SJSA1 (cell line): ENCODE measurements around the gene USP36. TPM values are rescaled to one million over a fixed set of nuclear protein-coding genes. Genes with fewer than 3 reads are reported as not detected.

Experiments used
- DNase-seq, 2 experiments: peaks; one replicate each; pipeline ENCODE4 v3.0.0-alpha.2; 2015 to 2020; ENCODE audit warnings: low spot score in 2 of 2, low read depth in 1 of 2
- H3K27ac ChIP-seq: fragments of 250-450 bp; sonication (Bioruptor Pico); 2 replicates; pipeline ENCODE4 v1.5.1; 2020; ENCODE audit warnings: mild to moderate bottlenecking, moderate library complexity
- H3K27me3 ChIP-seq: fragments of 250-450 bp; sonication (Bioruptor Pico); replicated peaks from 2 replicates; pipeline ENCODE4 v1.5.1; 2020; ENCODE audit warnings: mild to moderate bottlenecking, moderate library complexity
- H3K36me3 ChIP-seq: fragments of 250-450 bp; sonication (Bioruptor Pico); 2 replicates; pipeline ENCODE4 v1.5.1; 2020; ENCODE audit warnings: mild to moderate bottlenecking
- H3K4me1 ChIP-seq: fragments of 250-450 bp; sonication (Bioruptor Pico); replicated peaks from 2 replicates; pipeline ENCODE4 v1.6.1; 2021; ENCODE audit warnings: mild to moderate bottlenecking
- H3K4me3 ChIP-seq: fragments of 250-450 bp; sonication (Bioruptor Pico); 2 replicates; pipeline ENCODE4 v1.5.1; 2020; ENCODE audit warnings: mild to moderate bottlenecking
- H3K9me3 ChIP-seq: fragments of 250-450 bp; sonication (Bioruptor Pico); replicated peaks from 2 replicates; pipeline ENCODE4 v1.5.1; 2020; ENCODE audit warnings: mild to moderate bottlenecking
- total RNA-seq: library from RNA; depleted of rRNA; stranded (reverse); fragments of >200 nt; shearing (Covaris generic); gene quantifications from 2 replicates; pipeline ENCODE4 v1.2.3, GENCODE V29; 2014

Gene USP36
- total RNA-seq, 1 experiment from 2014 or later = 22.9 TPM

DNA sequence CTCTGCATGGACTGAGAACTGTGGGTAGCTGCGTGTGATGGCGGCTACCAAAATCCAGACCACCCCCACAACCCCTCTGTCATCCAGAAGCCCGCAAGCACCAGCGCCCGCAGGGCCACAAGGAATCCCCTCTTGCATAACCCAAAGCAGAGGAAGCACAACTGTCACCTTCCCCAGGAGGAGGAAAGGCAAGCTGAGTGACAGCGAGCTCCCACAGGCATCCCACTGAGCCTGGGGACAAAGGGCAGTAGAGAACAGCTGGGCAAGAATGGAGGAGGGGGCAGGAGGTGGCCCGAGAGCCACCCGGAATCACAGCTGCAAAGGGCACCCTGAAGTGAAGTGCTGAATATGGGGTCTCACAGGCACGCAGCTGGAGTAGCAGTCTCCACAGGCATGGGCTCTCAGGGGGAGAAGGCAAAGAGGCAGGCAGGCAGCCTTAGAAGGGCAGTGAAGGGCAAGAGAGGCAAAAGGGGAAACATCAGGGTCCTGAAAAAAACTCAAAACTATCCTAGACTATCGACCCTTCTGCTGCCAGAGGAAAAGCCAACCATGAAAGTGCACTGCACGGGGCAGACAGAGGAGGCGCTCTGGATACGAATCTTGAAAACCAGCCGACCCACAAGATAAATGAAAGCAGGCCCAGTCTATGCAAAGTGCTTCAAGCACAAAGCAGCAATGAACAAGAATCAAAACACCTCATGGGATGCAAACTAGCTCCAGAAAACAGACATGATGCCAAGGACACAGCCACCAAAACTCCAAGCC lies 17.1 kb downstream of the USP36 start:
- no peak for DNase-seq
- Histone ChIP-seq H3K9me3 (no peaks in the 10 kb centered on the region), H3K27me3 (no peaks in the 10 kb centered on the region), H3K36me3 (peaks cover 91% of the 10 kb centered on the region), H3K27ac (no peak overlapping the region), H3K4me3 (no peak overlapping the region), H3K4me1 (no peaks in the 10 kb centered on the region)

DNA sequence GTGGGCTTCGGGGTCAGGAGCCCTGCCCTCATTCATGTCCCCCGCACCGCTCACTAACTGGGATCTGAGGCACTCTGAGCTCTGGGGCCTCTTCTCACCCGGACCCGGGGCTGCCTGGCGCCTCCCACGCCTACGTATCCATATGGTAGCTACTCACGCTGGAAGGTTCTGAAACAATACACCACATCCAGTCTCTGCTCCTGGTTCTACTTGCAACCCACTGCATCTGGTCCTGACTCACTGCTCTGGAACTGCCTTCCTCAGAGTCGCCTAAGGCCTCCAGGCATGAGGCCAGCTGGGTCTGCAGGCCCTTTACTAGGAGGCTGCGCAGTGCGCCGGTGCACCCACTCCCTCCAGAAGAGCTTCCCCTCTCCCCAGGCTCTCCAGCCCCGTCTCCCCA lies 18.1 kb downstream of the USP36 start:
- no peak for DNase-seq

DNA sequence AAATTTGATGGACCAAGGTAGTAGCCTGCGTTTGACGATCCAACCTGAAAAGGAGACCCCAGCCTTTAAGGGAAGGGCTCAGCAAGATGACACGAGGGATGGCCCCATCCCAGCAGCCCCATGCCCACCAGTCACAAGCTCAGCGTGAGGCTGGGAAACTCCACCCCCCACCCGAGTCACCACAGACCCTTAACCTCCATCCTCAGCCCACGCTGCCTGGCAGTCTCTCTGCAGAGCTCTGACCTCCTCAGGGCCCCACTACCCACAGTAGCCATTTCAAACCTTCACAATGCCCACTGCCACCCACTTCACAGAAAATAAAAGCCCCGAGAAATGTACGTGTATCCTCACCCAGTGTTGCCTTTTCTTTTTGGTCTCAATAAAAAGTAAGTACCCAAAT lies 18.7 kb downstream of the USP36 start:
- H3K36me3 ChIP-seq = peaks cover 92% of the 10 kb centered on the region
- no peaks in the 10 kb centered on the region for H3K4me1 ChIP-seq
- DNase-seq = no peak
- no peaks in the 10 kb centered on the region for H3K9me3 ChIP-seq
- H3K27ac ChIP-seq = no peak overlapping the region
- no peaks in the 10 kb centered on the region for H3K27me3 ChIP-seq
- H3K4me3 ChIP-seq = no peak overlapping the region

More for the DNA sequence above, 18.1 kb downstream of the USP36 start:
- H3K27me3 ChIP-seq = no peaks in the 10 kb centered on the region
- no peaks in the 10 kb centered on the region for H3K4me1 ChIP-seq
- H3K9me3 ChIP-seq = no peaks in the 10 kb centered on the region
- peaks cover 90% of the 10 kb centered on the region for H3K36me3 ChIP-seq
- no peak overlapping the region for H3K27ac ChIP-seq
- H3K4me3 ChIP-seq = no peak overlapping the region

DNA sequence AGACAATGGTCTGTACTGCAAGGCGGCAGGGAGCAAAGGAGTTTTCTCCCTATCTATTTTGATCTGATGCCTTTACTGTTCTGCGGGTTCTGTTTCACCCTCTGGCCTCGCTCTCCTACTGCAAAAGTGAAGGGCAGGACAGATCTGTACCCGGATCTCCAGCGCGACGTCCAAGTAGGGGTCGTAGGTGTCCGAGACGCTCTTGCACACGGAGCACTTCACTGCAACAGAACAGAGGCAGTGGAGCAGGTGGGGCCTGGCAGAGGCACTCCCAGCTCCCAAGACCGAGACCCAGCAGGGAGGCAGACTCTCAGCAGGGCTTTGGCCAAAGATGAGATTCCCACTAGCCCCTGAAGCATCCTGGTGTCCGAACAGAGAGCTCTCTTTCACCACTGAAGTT lies 19.8 kb downstream of the USP36 start:
- Histone ChIP-seq H3K27me3 (no peaks in the 10 kb centered on the region), H3K36me3 (peaks cover 91% of the 10 kb centered on the region), H3K4me3 (no peak overlapping the region), H3K27ac (no peak overlapping the region), H3K9me3 (no peaks in the 10 kb centered on the region), H3K4me1 (no peaks in the 10 kb centered on the region)
- no peak for DNase-seq

DNA sequence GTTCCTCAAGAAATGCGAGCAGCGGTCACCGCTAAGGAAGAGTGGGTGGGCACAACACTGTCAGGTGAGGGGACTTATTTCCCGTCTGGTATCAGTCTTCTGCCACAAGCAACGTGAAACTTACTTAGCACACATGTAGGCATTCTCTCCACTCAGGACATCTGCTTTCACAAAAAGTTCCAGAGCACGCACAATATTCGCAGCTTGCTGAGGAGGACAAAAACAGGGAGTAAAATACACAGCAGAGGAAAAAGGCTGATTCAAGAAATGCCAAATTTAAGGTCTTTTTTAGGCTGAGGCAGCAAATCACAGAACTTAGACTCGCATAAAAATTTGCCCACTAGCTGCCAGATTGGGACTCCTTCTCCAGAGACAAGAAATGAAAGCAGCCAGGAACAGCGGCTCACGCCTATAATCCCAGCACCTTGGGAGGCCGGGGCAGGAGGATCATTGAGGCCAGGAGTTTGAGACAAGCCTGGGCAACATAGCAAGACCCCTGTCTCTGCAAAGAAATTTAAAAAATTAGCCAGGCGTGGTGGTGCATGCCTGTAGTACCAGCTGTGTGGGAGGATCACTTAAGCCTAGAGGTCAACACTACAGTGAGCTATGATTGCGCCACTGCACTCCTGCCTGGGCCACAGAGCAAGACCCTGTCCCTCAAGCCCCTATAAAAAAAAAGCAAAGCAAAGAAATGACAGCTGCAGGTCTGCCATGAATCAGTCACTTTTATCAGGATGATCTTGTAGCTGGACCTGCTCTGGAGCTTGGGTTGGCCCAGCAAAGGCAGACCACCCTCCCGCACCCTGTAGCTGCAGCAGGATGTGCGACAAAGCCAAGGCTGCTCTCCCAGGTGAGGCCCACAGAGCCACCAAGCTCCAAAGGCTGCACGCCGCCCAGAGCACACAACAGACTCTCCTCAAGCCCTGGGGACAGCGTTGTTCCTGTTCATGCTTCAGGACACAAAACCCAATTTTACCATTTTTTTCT lies 20.5 kb downstream of the USP36 start:
- Histone ChIP-seq H3K36me3 (peaks cover 91% of the 10 kb centered on the region), H3K27me3 (no peaks in the 10 kb centered on the region), H3K27ac (no peak overlapping the region), H3K9me3 (no peaks in the 10 kb centered on the region), H3K4me1 (no peaks in the 10 kb centered on the region), H3K4me3 (no peak overlapping the region)
- DNase-seq = no peak

DNA sequence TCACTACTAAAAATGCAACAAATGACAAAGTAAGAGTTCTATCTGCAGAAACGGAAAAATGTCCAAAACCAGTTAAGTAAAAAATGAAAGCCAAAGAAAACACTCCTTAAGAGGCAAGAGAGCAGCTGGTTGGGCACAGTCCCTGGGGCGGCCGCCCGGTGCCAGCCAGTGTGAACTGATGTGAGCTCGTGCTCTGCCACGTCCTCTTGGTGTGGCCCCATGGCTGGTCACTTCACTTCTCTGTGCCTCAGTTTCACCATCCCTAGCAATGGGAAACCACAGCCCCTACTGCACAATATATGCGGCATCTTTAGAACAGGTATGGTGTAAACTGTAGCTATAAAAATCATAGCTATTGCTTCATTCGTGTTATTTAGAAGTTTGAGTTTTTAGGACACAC lies 21.2 kb downstream of the USP36 start:
- H3K27me3 ChIP-seq = no peaks in the 10 kb centered on the region
- peaks cover 91% of the 10 kb centered on the region for H3K36me3 ChIP-seq
- H3K27ac ChIP-seq = no peak overlapping the region
- H3K9me3 ChIP-seq = no peaks in the 10 kb centered on the region
- H3K4me1 ChIP-seq = no peaks in the 10 kb centered on the region
- no peak for DNase-seq
- H3K4me3 ChIP-seq = no peak overlapping the region

DNA sequence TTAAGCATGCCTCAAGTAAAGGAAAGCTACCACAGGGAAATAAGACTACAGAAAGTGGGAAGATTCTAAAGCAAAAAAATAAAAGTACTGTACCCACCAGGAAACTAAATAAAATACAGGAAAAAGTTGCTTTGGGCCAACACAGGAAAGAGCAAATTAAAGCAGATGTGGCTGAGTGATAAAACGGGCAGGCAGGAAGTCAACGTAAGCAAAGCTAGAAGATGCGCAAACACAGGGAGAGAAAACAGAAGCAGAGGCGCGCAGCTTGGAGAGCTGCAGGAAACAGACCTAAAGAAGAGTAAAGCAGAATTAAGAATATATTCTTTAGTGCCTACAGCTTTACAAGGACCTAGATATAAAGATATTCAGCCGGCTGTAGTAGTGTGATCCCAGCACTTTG lies 21.7 kb downstream of the USP36 start:
- Histone ChIP-seq H3K9me3 (no peaks in the 10 kb centered on the region), H3K27ac (no peak overlapping the region), H3K36me3 (peaks cover 91% of the 10 kb centered on the region), H3K27me3 (no peaks in the 10 kb centered on the region), H3K4me3 (no peak overlapping the region), H3K4me1 (no peaks in the 10 kb centered on the region)
- DNase-seq = no peak

DNA sequence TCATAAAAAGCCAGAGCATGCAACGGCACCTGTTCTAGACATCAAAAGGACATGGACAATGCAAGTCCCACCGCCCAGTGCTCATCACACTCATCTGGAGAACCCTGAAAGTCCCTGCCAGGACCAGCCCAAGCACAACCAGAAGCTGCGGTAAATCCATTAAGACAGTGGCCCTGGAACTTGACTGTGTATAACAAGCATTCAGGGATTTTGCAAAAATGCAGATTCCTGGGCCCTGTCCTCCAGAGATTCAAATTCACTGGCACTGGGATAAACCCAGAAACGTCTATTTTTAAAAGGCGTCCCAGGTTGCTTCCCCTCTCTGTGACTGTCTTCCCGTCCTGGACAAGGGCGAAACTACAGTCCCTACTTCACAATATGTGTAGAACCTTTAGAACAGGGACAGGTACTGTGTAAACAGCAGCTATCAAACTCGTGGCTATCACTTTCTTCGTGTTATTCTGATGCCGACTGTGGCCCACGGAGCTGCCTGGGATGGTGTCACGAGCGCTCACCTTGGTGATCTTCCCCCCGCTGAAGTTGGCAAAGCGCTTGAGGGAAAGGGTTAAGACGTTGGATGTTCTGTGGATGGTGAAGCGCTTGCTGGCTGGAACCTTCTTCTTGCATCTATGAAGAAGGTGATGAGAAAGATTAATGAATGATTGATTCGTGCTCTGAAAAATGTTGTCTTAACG lies 22.3 kb downstream of the USP36 start:
- Histone ChIP-seq H3K27me3 (no peaks in the 10 kb centered on the region), H3K9me3 (no peaks in the 10 kb centered on the region), H3K4me1 (no peaks in the 10 kb centered on the region), H3K36me3 (peaks cover 91% of the 10 kb centered on the region), H3K27ac (no peak overlapping the region), H3K4me3 (no peak overlapping the region)
- no peak for DNase-seq

DNA sequence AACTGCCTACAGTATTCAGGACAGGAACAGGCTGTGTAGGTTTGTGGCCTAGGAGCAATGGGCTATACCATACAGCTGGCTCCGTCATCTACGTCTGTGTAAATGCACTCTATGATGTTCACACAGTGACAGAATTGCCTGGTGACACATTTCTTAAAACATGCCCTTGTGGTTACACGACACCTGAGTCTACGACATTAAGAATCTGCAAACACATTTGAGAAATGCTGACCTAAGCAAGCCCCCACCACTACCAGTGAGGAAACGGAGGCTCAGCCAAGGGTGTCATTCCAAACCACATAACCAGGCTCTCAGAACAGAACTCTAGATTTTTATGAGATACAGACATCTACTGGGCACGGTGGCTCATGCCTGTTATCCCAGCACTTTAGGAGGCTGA lies 23.5 kb downstream of the USP36 start:
- peaks cover 92% of the 10 kb centered on the region for H3K36me3 ChIP-seq
- no peak for DNase-seq
- no peak overlapping the region for H3K27ac ChIP-seq
- no peak overlapping the region for H3K4me3 ChIP-seq
- no peaks in the 10 kb centered on the region for H3K27me3 ChIP-seq
- no peaks in the 10 kb centered on the region for H3K9me3 ChIP-seq
- H3K4me1 ChIP-seq = no peaks in the 10 kb centered on the region

DNA sequence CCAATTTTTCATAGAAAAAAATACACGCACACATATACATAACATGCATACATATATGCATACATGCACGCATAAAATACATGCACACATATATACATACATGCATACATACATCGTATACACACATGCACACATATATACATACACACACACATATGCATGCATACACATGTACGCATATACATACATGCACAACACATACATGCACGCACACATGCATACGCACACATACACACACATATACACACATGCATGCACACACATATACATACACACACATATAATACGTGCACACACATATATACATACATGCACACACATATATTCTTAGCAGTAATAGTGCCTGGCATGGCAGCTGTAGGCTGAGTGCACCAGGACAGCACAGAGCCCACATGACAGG lies 24.9 kb downstream of the USP36 start:
- H3K36me3 ChIP-seq = peaks cover 93% of the 10 kb centered on the region
- no peak for DNase-seq

DNA sequence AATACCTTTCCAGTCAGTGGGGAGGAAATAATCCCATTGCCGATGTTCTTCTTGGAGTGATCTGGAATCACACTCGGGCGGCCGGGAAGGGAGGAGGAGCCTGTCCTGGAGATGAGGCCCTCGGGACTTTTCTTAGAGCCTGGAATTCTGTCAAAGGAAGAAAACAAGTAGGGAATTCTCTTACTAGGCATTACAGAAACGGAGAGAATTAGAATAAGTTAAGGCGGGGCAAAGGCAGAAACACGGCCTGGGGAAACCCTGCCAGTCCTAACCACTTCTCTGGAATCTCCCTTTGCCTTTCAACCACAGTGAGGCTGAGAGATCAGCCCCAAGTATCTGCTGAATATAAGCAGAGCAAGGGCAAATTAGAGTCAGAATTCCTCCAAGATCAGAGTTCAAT lies 27.8 kb downstream of the USP36 start:
- Histone ChIP-seq H3K27ac (no peak overlapping the region), H3K27me3 (no peaks in the 10 kb centered on the region), H3K4me3 (no peak overlapping the region), H3K36me3 (peaks cover 93% of the 10 kb centered on the region), H3K9me3 (no peaks in the 10 kb centered on the region), H3K4me1 (no peaks in the 10 kb centered on the region)
- no peak for DNase-seq

More for the DNA sequence above, 24.9 kb downstream of the USP36 start:
- Histone ChIP-seq H3K27me3 (no peaks in the 10 kb centered on the region), H3K27ac (no peak overlapping the region), H3K9me3 (no peaks in the 10 kb centered on the region), H3K4me3 (no peak overlapping the region), H3K4me1 (no peaks in the 10 kb centered on the region)

DNA sequence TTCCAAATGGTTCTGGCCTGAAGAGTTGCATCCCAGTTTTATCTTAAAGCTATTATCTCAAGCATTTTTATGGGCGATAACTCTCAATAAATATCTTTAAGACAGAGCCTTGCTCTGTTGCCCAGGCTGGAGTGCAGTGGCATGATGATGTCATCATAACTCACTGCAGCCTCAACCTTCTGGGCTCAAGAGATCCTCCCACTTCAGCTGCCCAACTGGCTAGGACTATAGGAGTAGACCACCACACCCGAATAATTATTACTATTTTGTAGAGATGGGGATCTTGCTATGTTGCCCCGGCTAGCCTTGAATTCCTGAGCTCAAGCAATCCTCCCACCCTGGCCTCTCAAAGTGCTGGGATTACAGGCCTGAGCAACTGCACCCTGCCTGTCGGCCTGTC lies 32.5 kb downstream of the USP36 start:
- H3K36me3 ChIP-seq = peaks cover 87% of the 10 kb centered on the region
- DNase-seq = no peak

DNA sequence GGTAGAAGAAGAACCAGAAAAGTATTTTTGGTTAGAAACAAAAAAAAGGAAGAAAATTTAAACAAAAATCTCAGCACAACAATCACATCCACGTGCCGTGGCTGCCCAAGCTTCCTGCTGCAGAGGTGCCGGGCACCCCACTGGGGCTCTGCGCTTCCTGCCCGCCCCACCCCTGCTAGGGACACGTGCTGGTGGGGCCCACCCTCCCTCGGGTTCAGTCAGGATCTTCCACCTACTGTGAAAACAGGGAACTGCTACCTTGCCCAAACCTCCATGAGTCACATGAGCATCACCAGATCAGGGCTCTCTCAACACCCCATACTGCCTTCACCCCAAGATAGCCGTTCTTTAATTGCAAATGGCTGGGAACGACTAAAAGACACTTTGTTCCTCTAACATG lies 34.2 kb downstream of the USP36 start:
- H3K27ac ChIP-seq = no peak overlapping the region
- peaks cover 84% of the 10 kb centered on the region for H3K36me3 ChIP-seq
- H3K27me3 ChIP-seq = no peaks in the 10 kb centered on the region
- no peak for DNase-seq
- H3K4me1 ChIP-seq = no peaks in the 10 kb centered on the region
- no peak overlapping the region for H3K4me3 ChIP-seq
- no peaks in the 10 kb centered on the region for H3K9me3 ChIP-seq

More for the DNA sequence above, 32.5 kb downstream of the USP36 start:
- H3K27me3 ChIP-seq = no peaks in the 10 kb centered on the region
- H3K4me3 ChIP-seq = no peak overlapping the region
- H3K27ac ChIP-seq = no peak overlapping the region
- H3K9me3 ChIP-seq = no peaks in the 10 kb centered on the region
- H3K4me1 ChIP-seq = no peaks in the 10 kb centered on the region

DNA sequence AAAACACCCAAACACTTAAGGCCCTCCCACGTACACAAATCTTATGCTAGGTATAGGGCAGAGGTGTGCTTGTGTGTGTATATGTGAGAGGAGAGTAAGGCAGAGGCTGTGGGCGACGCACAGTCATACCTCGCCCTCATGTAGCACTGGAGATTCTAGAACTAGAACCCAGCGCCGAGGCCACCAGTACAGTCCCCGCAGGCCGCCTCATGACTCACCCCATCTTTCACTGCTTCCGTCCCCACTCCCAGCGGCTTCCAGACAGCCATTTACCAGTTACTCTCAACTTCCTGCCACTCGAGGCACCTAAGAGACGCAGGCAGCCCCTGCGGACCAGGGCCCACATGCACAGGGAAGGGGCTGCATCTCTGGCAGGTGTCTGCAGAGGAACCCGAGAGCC lies 35.3 kb downstream of the USP36 start:
- Histone ChIP-seq H3K4me1 (no peaks in the 10 kb centered on the region), H3K27me3 (no peaks in the 10 kb centered on the region), H3K4me3 (no peak overlapping the region), H3K9me3 (no peaks in the 10 kb centered on the region), H3K27ac (no peak overlapping the region), H3K36me3 (peaks cover 83% of the 10 kb centered on the region)
- no peak for DNase-seq
